ENCODE results near the gene C17orf113. TPM values are rescaled to one million over a fixed set of nuclear protein-coding genes. Genes with fewer than 3 reads are reported as not detected.
A peak's percentile ranks its signal among the peaks of the same experiment; 100 is the strongest.

The C17orf113 gene
- total RNA-seq, 2 donors from 2014 or later = 0.65 to 0.85 TPM

DNA sequence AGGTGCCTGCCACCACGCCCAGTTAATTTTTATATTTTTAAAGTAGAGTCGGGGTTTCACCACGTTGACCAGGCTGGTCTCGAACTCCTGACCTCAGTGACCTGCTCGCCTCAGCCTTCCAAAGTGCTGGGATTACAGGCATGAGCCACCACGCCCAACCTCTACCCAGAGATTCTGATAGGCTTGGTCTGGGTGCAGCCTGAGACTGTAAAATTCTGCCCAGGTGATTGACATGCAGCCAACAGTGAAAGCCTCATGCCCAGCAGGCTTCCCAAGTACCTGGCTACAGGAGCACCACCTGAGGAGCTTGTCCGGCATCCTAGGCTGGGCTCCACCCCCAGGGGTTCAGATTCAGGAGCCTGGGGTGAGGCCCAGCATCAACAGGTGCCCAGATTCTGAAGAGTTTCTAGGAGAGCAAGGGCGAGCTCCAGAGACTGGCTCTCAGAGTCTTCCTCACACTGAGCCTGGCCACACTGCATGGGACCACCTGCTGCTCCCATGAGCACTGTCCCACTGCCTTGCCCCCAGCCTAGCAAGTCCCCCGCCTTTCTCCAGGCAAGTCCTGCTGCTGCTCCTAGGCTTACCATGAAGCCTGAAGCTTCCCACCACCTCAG lies 31.2 kb upstream of the C17orf113 start:
- no peak for ATAC-seq
- H3K27me3 Mint-ChIP-seq = no peaks in the 10 kb centered on the region
- H3K4me3 Mint-ChIP-seq = no peak overlapping the region
- no peak overlapping the region for H3K27ac Mint-ChIP-seq
- no peaks in the 10 kb centered on the region for H3K36me3 Mint-ChIP-seq (ENCODE audit: low read depth)
- no peaks in the 10 kb centered on the region for H3K4me1 Mint-ChIP-seq
- DNase-seq = no peak
- H3K9me3 ChIP-seq (ENCODE audit: control insufficient read depth, low read length, poor library complexity, severe bottlenecking) = no peaks in the 10 kb centered on the region

DNA sequence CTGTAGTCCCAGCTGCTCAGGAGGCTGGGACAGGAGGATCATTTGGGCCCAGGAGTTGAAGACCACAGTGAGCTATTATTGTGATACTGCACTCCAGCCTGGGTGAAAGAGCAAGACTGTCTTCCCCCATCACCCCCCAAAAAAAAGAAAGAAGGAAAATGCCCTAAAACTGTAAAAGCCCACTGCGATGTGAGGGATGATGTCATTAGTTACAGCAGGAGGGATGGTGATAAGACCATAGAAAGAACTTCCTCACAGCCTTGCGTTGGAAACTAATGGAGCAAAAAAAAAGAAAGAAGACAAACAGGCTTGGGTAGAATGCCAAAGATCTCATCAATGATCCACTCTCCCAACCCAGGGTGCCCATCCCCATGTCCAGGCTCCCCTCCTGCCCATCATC lies 29.1 kb upstream of the C17orf113 start:
- no peak overlapping the region for H3K4me3 Mint-ChIP-seq
- no peaks in the 10 kb centered on the region for H3K36me3 Mint-ChIP-seq (ENCODE audit: low read depth)
- H3K4me1 Mint-ChIP-seq = no peaks in the 10 kb centered on the region
- no peaks in the 10 kb centered on the region for H3K9me3 ChIP-seq (ENCODE audit: control insufficient read depth, low read length, poor library complexity, severe bottlenecking)
- DNase-seq (no peak), ATAC-seq (no peak)
- H3K27me3 Mint-ChIP-seq = peaks cover 6% of the 10 kb centered on the region
- H3K27ac Mint-ChIP-seq = no peak overlapping the region

- no peaks in the 10 kb centered on the region for H3K9me3 ChIP-seq (ENCODE audit: control insufficient read depth, low read length, poor library complexity, severe bottlenecking)
- Mint-ChIP-seq H3K27me3 (peaks cover 13% of the 10 kb centered on the region), H3K27ac (no peak overlapping the region), H3K4me1 (no peaks in the 10 kb centered on the region), H3K4me3 (no peak overlapping the region), H3K36me3 (ENCODE audit: low read depth) (no peaks in the 10 kb centered on the region)
- DNase-seq = no peak
- ATAC-seq = no peak
These were observed 28.1 kb upstream of the C17orf113 start for GRCh38 chr17:42078396-42079043.

- no peaks in the 10 kb centered on the region for H3K9me3 ChIP-seq (ENCODE audit: control insufficient read depth, low read length, poor library complexity, severe bottlenecking)
- H3K27ac Mint-ChIP-seq = no peak overlapping the region
- no peak for ATAC-seq
These were observed 27.4 kb upstream of the C17orf113 start for GRCh38 chr17:42077755-42078154.

DNA sequence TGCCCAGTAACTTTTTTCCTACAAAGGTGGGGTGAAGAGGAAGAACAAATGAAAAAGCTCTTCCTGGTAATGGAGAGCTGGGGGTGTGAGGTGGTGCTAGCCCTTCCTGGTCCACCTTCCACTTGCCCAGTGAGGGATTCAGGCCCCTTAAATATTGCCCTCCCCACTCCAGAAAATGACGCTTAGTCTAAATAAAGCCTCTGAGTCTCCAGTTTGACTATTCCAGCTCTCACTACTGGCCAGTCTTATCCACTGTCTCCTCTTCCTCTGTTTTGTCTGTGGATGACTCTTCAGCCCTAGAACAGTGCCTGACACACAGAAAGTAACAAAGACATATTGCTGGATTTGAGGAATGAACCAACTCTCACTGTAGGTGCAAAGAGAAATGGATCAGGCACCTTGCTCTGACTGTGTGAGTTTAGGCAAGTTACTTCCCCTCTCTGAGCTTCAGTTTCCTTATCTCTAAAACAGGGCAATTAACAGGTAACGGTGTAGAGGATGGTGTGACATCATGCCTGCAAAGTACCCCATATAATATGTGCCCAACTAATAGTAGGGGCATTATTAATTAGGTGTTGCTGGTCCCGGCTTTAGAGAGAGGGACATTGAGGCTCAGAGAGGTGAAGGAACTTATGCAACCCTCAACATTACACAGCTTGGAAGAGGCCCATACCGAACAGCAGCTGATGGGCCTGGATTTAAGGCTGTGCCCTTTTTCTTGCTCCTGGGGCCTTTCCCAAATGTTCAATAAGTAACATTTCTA lies 26.6 kb upstream of the C17orf113 start:
- no peak overlapping the region for H3K4me3 Mint-ChIP-seq
- no peaks in the 10 kb centered on the region for H3K9me3 ChIP-seq (ENCODE audit: control insufficient read depth, low read length, poor library complexity, severe bottlenecking)
- DNase-seq (no peak), ATAC-seq (no peak)
- H3K27me3 Mint-ChIP-seq = peaks cover 21% of the 10 kb centered on the region
- H3K4me1 Mint-ChIP-seq = no peaks in the 10 kb centered on the region
- H3K27ac Mint-ChIP-seq = no peak overlapping the region
- H3K36me3 Mint-ChIP-seq (ENCODE audit: low read depth) = no peaks in the 10 kb centered on the region

More at GRCh38 chr17:42077755-42078154, 27.4 kb upstream of the C17orf113 start:
- H3K4me1 Mint-ChIP-seq = no peaks in the 10 kb centered on the region
- H3K36me3 Mint-ChIP-seq (ENCODE audit: low read depth) = no peaks in the 10 kb centered on the region
- H3K4me3 Mint-ChIP-seq = no peak overlapping the region
- peaks cover 21% of the 10 kb centered on the region for H3K27me3 Mint-ChIP-seq
- DNase-seq = no peak

DNA sequence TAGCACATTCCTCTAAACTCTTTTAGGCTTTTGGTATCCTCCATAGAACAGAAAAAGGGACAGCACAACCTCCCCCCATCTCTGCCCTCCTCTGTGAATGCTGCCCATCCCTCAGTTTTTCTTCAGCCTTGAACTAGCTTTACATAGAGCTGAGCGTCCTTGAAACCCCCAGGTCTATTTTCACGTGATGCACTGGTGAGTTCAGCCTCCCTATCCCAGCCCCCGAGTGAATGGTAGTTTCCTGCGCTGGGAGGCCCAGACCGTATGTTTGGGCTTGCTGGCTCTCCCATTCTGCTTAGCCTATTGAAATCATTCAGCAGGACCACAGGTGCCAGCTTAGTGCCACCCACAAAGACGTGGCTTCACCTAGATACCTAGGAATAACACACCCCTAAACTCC lies 25.4 kb upstream of the C17orf113 start:
- ATAC-seq (no peak), DNase-seq (no peak)
- Mint-ChIP-seq H3K4me1 (no peaks in the 10 kb centered on the region), H3K27ac (peak overlapping the region; percentile 78), H3K27me3 (peaks cover 32% of the 10 kb centered on the region), H3K36me3 (ENCODE audit: low read depth) (no peaks in the 10 kb centered on the region), H3K4me3 (no peak overlapping the region)
- no peaks in the 10 kb centered on the region for H3K9me3 ChIP-seq (ENCODE audit: control insufficient read depth, low read length, poor library complexity, severe bottlenecking)

DNA sequence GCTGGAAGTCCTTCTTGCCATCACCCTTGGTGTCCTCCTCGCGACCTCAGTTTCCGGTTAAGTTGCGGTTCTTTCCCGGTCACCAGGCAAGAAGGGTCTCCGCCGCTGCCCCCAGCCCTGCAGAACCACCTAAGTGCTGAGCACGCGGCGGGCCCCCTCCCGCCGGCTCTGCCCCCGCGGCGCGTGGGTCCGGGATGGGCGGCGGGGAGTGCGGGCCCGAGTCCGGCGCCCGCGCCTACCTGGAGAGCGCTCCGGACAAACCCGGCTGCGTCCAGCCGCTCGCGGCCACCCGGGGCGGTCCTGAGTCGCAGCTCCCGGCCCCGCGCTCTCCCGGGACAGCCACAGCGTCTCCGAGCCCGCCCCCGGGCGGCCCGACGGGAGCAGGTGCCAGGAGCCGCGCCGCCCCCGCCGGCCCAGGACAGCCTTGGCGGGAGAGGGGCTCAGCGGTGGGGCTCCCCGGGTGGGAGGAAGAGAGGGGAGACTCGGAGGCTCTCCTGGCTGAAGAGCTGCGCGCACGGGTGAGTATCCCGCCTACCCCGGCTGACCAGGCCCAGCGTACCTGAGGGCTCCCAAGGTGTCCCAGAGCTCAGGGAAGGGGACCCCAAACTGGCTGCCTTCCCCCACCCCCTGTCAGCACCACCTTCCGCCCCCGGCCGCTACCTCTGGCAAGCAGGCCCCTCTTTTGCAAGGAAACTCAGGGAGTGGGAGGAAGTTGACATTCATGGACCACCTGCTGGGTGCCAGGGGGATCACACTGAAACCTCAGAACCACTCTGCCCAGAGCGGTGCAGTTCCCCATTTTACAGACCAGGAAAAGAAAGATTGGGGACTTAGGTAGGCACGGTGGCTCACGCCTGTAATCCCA lies 22.2 kb upstream of the C17orf113 start:
- no peak for DNase-seq
- no peaks in the 10 kb centered on the region for H3K36me3 Mint-ChIP-seq (ENCODE audit: low read depth)
- H3K27ac Mint-ChIP-seq = no peak overlapping the region
- H3K27me3 Mint-ChIP-seq = peaks cover 32% of the 10 kb centered on the region
- H3K4me3 Mint-ChIP-seq = peak overlapping the region; percentile 57
- no peak for ATAC-seq
- H3K9me3 ChIP-seq (ENCODE audit: control insufficient read depth, low read length, poor library complexity, severe bottlenecking) = no peaks in the 10 kb centered on the region
- no peaks in the 10 kb centered on the region for H3K4me1 Mint-ChIP-seq

GRCh38 chr17:42071810-42072209 lies 21.4 kb upstream of the C17orf113 start:
- Mint-ChIP-seq H3K4me1 (no peaks in the 10 kb centered on the region), H3K36me3 (ENCODE audit: low read depth) (no peaks in the 10 kb centered on the region), H3K27me3 (peaks cover 32% of the 10 kb centered on the region), H3K4me3 (peak overlapping the region; percentile 43), H3K27ac (no peak overlapping the region)
- DNase-seq = no peak
- ATAC-seq = no peak
- no peaks in the 10 kb centered on the region for H3K9me3 ChIP-seq (ENCODE audit: control insufficient read depth, low read length, poor library complexity, severe bottlenecking)

DNA sequence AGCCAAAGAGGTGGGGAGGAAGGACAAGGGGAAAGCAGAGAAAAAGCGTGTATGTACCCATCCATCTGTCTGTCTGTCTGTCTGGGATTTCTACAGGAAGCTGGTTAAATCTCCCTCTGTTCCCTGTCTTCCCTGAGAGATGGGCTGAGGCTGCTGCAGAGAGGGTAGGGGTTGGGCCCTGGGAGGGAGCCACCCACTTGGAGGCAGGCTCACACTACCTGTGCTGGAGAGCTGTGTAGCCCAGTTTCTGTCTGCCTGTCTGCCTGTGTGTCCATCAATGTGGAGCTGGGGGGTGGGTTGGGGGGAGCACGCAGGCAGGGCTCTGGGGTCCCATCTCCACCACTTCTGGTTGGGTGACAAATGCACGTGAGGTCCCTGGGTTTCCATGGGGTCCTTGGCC lies 18.6 kb upstream of the C17orf113 start:
- H3K27ac Mint-ChIP-seq = no peak overlapping the region
- DNase-seq = no peak
- no peak overlapping the region for H3K4me3 Mint-ChIP-seq
- peaks cover 28% of the 10 kb centered on the region for H3K27me3 Mint-ChIP-seq
- no peak for ATAC-seq
- peaks cover 3% of the 10 kb centered on the region for H3K4me1 Mint-ChIP-seq
- no peaks in the 10 kb centered on the region for H3K36me3 Mint-ChIP-seq (ENCODE audit: low read depth)
- H3K9me3 ChIP-seq (ENCODE audit: control insufficient read depth, low read length, poor library complexity, severe bottlenecking) = no peaks in the 10 kb centered on the region

- peaks cover 8% of the 10 kb centered on the region for H3K4me1 Mint-ChIP-seq
- no peak overlapping the region for H3K4me3 Mint-ChIP-seq
- DNase-seq = peak; percentile 56 to 70 (median 57)
- H3K27me3 Mint-ChIP-seq = peaks cover 27% of the 10 kb centered on the region
- no peaks in the 10 kb centered on the region for H3K9me3 ChIP-seq (ENCODE audit: control insufficient read depth, low read length, poor library complexity, severe bottlenecking)
- ATAC-seq = peak; percentile 66
- H3K36me3 Mint-ChIP-seq (ENCODE audit: low read depth) = no peaks in the 10 kb centered on the region
- H3K27ac Mint-ChIP-seq = no peak overlapping the region
These were observed 17.1 kb upstream of the C17orf113 start for GRCh38 chr17:42067371-42068091.

GRCh38 chr17:42065201-42065600 lies 14.8 kb upstream of the C17orf113 start:
- Mint-ChIP-seq H3K27ac (peak overlapping the region; percentile 16), H3K4me3 (no peak overlapping the region)

DNA sequence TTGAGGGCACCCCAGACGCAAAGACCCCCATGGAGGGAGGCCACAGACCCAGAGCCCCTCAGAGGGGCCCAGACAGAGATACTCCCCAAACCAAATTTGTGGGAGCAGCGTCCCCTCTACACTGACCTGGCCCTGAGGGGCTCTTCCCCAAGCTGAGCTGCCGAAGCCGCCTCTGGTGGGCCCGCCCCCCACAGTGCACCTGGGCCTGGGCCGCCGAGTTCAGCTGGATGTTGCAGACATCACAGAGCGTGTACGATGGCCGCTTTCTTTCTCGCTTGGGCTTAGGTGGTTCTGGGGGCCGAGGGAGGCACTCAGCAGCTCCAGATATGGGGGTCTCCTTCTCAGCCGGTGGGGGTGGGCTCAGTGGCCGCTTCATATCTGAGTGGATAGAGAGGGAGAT lies 12.3 kb upstream of the C17orf113 start:
- Mint-ChIP-seq H3K4me1 (peaks cover 8% of the 10 kb centered on the region), H3K27ac (no peak overlapping the region), H3K27me3 (peaks cover 39% of the 10 kb centered on the region), H3K4me3 (no peak overlapping the region), H3K36me3 (ENCODE audit: low read depth) (no peaks in the 10 kb centered on the region)
- no peaks in the 10 kb centered on the region for H3K9me3 ChIP-seq (ENCODE audit: control insufficient read depth, low read length, poor library complexity, severe bottlenecking)
- DNase-seq = no peak
- ATAC-seq = no peak

More at GRCh38 chr17:42065201-42065600, 14.8 kb upstream of the C17orf113 start:
- no peak for DNase-seq
- ATAC-seq = no peak
- no peaks in the 10 kb centered on the region for H3K36me3 Mint-ChIP-seq (ENCODE audit: low read depth)
- H3K9me3 ChIP-seq (ENCODE audit: control insufficient read depth, low read length, poor library complexity, severe bottlenecking) = no peaks in the 10 kb centered on the region
- H3K27me3 Mint-ChIP-seq = peaks cover 31% of the 10 kb centered on the region
- peaks cover 8% of the 10 kb centered on the region for H3K4me1 Mint-ChIP-seq

Measured in T-helper 17 cell (primary cell).